ENCODE data around the gene GSN.
"Not testable (repeated sequence)": the region's sequence is repeated elsewhere in the genome, so short reads cannot be mapped to it uniquely, and the experiment has no call there.

The GSN gene

DNA sequence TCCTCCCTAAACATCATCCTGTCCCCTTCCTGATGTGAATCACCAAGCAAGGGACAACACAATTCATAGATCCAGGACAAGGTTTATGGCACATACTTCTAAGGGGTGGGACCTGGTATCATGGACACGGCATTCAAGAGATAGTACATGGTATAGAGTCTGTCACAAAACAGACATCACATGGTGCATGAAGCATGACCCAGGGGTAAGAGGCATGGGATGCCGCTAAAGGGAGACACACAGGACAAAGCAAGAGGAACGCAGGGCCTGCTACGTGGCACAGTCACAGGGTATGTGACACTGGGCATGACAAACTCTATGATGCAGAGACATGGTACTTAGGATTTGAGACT, 20.7 kb downstream of the GSN start:
- DNase-seq, result no peak

DNA sequence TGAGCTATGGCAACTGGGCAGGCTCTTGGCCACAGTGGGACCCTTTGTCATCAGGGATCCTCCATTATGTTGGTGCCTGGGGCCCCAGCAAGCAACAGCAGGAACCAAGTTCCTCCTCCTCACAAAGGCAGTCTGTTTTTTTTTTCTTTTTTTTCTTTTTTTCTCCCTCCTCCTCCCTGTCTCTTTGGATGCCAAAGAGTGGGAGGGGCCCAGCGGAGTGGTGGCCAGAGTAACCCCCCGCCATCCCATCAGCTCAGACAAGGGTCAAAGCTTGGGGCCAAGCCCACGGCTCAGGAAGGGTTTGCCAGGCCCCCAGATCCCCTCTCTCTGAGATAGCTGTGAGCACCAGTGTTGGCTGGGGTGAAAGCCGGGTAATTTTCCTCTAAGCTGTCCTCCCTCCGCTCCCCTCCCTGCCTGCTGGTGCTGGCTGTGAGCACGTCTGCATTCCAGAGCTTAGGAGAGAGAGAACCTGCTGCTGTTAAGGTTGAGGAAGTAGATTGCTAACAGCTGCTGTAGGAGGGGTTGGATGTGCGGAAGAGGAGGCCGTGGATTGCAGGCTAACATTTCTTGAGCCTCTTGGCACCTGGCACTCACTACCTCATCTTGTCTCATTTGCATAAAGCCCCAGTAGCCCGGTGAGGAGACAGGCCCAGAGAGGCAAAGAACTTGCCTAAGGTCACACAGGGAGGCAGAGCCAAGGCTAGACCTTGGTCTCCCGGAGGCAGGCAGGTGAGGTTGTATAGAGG, 21.2 kb downstream of the GSN start:
- no peak for DNase-seq

DNA sequence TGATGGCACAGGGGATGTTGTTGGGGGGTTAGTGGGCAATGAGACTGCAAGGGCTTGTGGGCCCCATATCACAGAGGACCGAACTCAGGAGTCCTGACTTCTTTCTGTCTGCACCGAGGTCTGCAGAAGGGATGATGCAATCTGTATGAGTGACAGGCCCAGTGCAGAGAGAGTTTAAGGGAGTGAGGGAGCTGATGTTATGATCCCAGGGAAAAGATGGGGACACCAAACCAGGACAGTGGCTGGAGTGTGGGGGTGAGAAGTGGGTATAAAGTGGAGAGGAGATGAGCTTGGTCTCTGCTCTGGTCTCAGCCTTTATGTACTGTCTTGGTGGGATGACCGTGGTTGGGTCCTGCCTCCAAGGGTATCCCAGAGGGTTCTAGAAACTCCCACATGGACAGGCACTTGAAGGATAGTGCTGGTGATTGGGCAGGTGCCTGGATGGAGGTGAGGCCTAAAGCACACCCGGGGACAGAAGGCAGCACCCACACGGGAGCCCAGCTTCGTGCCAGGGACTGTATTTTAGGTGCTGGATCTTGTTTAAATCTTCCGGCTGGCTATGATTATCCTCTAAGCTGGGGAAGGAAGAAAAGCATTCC, 21.9 kb downstream of the GSN start:
- no peak for DNase-seq

DNA sequence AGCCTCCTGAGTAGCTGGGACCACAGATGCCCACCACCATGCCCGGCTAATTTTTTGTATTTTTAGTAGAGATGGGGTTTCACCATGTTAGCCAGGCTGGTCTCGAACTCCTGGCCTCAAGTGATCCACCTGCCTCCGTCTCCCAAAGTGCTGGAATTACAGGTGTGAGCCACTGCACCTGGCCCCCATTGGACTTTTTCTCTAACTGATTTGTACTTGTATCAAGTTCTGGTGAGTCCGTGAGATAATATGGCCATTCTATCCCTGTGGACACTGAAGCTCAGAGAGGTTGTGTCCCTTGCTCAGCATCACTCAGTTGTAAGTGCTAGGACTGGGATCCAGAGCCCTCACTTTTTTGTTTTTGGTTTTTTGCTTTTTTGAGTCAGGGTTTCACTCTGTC, 23.6 kb downstream of the GSN start:
- not testable (repeated sequence) for DNase-seq

DNA sequence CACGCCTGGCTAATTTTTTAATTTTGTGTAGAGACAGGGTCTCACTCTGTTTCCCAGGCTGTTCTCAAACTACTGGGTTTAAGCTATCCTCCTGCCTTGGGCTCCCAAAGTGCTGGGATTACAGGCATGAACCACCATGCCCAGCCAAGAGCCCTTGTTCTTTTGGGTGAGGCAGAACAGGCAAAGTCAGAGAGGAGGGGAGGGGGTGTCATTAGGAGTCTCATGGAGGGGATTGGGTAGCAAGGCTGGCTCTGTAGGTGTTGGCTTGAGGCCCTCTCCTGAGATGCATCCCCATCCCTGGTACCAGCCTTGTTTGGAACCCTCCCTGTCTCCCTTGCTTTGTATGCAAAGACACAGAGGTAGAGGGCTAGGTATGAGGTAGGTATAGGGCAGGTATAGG, 24.1 kb downstream of the GSN start:
- DNase-seq, result no peak

DNA sequence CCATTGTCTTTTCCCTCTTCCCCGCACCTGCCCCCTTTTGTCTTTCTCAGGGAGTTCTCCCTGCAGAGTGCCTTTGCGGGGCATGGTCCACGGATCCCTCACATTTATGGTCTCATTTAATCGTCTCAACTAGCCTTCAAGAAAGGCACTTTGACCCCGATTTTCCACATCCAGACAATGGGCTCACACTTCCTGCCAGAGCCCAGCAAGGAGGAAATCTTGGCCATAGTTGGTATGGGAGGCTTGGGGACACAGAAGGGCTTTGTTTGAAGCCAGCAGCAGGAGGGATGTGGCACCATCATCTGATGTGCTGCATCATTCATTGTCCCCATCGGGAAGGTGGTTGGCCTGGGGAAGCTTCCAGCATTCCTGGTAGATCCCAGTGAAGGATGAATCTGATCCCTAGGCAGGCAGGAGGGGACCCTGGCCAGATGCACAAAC, 24.9 kb downstream of the GSN start:
- DNase-seq, result no peak

DNA sequence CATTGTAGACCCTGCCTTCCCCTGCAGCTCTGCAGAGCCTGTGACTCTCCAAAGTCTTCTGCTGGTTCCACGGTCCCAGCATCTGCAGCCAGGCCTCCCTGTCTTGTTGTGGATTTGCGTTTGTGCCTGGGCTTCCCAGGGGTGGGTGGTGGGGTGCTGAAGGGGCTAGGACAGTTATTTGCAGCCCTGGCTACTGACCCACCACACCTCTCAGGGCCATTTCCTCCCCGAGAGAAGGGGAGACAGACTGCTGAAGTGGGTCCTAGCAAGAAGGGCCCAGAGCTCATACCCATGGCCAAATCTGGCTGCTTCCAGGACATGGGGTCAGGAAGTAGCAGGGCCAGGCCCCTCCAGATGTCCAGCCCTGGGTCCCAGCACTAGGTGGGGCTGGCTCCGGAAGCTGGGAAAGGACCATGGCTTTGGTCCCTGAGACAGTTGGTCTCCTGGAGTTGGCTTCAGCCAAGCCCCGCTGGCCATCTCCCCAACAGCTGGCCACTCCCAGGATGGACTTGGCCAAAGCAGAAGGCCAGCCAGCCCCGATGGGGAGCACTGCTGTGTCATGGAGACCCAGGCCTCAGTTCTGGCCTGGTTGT, 26.3 kb downstream of the GSN start:
- no peak for DNase-seq

DNA sequence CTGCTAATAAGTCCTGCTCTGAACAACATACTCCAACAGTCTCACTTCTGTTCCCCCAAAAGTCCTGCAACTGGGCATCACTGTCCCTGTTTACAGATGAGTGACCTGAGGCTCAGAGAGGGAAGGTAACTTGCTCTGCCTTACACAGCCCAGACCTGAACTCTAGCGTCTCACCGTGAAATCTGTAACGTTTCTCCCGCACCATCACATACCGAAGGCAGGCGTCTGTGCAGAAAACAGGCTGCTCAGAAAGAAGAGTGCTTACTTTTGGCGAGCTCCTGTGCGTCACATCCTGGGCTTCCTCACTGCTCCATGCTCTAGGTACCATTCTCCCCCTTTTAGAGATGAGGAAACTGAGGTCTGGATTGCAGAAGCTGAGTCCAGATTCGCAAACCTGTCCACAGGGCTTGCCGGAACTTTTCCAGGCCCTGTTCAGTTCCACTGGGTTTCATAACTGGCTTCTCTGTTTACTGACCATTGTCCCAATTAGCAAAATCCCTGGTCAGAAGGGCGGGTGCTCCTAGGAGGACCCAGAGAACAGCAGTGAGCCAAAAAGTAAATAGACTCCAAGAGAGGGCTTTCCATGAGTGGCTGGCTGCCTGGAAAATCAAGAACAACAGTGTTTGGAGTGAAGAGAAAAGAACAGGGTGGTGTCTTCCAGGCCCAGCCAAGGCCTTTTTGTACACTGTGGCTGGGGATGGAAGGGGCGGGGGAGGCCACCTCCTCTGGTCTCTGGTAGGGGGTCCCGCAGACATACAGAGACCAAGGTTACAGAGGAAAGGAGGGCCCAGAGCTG, 27.1 kb downstream of the GSN start:
- no peak for DNase-seq

DNA sequence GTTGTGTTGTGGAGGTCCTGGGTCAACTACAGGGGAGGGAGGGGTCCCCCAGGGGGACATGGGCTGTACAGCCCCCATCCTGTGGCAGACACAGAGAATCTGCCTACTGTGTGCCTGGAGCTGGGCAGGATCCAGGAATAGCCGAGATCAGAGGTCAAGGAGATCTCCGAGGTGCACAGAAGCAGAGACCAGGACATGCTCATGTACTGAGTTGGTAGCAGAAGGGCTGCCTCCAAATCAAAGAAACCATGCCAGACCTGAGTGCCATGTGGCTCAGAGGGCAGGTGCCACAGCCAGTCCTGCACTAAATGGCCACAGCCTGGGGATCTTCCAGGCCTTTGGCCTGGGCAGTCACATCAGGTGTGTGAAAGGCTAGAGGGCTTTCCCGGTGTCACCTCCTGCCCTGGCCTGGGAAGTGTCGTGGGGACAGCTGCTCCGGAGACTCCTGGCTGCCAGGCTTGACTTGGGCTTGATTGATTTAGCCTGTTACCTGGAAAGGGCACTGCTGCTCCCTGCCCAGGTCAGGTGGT, 27.8 kb downstream of the GSN start:
- DNase-seq, result no peak

DNA sequence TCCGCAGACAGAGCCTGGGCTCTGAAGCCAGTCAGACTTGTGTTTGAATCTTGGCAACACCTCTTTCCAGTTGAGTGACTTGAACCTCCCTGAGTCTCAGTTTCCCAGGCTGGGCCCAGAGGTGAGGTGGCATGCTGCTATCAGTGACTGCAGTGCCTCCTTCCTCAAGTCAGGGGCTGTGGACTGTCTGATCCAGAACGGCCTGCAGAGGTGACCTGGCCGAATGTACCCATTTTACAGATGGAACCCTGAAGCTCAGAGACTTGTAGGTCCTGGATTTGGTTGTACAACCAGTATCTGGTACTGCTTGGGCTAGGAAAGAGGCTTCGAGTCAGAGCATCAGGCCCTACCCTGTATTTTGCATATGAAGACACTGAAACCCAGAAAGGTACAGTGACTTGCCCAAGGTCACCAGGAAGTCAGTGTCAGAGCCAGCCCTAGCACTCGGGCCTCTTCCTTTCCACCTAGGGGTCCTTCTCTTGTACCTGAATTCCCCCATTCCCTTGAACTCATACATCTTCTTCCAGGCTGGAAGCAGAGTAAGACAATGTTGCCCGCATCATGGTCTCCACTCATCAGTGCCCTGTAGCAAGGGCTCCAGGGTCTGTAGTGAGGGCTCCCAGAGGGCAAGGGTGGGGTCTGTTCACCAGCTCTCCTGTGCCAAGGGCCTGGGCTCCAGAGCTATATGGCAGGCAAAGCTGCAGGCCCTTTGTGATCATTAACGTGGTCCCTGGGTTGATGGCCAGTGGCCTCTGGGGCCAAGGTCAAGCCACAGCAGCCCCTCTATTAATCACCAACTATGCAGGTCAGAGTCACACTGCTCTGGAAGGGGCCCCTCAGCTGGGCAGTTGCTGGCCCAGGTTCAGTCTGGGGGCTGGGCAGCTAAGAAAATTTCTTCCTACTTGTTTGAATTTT, 28.5 kb downstream of the GSN start:
- DNase-seq, result no peak

DNA sequence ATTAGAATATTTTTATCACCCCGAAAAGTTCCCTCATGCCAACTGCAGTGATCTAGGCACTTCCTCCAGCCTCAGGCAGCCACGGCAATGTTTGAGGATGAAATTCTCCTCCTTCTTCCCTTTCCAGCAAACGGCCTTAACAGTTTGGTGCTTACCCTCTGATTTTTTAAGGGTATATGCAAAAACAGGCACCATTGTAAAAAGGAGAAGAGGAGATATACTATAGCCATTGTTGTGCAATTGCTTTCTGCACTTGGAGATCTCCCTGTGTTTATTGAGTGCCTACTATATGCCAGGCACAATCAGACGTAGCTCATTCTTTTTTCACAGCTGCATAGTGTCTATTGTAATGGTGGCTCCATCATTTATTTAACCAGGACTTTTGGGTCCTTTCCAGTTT, 29.4 kb downstream of the GSN start:
- DNase-seq, result no peak

DNA sequence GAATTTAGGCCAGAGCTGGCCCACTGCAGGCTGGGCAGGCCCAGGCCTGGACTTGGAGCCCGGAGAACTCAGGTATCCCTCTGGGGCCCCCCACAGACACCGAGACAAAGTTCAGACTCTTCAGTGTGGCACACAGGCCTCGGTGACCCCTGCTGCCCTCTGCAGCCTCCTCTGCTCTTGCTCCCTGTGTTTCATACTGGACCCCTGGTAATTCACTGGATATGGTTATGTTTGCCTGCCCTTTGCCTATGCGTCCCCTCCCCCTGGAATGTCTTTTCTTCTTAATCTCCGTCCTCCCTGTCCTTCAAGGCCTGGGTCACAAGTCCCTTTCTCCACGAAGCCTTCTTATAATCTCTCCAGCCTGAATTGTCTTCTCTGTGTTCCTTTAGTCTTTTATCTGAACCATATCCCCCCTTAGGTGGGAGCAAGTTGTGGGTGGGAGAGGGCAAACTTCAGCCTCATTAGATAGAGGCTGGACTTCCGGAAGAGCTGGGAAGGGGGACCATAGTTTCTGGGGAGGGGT, 30.1 kb downstream of the GSN start:
- DNase-seq, result no peak

DNA sequence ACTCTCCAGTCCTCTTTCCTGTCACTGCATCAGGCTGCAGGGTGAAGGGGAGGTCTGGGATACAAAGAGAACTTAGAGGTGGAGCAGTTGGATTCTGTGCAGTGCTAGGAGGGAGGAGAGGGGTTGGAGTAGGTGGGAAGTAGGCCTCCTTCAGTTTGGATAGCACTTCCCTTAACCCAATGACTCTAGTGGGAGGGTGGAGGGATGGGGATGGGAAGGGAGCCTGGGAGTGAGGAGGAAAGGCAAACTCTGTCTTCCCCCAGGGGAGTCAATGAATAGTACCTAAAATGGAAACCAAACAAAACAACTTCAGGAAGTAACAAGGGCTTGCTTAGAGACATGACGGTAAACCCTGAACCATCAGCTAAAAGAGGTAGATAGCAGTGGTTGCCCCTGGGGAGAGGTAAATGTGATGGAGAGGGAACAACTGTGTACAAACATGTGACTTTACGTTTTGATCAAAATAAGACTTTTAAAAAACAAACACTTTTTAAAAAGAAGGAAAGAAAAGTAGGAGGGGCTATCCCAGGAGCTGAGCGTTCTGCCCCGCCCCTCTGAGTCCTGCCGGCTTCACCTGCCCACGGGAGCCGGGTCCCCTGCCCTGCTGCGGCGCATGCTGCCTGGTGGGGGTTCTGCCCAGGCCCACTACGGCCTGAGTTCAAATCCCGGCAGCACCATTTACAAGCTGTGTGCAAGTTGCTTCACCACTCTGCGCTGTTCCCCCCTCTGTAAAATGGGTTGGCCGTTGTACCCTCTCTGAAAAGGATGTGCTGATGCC, 30.9 kb downstream of the GSN start:
- DNase-seq, result no peak

DNA sequence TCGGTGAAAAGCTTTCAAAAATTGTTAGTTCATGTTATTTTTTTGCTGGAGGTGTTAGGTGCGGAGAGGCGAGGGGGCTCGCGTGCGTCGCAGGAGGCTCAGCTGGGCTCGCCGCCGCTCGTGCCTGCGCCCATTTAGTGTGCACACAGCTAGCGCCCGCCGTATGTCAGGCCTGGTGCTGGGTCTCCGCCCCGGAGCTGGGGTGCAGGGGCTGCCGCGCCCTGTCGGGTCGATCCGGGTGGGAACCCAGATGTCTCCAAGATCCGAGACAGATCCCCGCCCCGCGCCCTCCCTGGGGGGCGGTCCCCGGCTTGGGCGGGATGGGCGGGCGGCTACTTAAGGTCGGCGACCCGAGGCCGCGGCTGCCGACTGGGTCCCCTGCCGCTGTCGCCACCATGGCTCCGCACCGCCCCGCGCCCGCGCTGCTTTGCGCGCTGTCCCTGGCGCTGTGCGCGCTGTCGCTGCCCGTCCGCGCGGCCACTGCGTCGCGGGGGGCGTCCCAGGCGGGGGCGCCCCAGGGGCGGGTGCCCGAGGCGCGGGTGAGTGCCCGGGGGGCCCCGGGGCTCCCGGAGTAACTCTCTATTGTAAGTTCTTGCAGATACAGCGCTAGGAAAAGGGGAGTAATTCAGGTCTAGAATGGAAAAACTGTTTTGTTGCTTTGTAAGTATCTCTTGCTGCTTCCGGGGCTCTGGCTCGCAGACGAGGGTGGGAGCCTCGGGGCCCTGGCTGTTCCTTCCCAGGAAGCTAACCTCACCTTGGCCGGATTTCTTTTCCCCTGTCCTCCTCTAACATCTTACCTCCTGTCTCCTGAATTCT, 31.7 kb downstream of the GSN start:
- no peak for DNase-seq

DNA sequence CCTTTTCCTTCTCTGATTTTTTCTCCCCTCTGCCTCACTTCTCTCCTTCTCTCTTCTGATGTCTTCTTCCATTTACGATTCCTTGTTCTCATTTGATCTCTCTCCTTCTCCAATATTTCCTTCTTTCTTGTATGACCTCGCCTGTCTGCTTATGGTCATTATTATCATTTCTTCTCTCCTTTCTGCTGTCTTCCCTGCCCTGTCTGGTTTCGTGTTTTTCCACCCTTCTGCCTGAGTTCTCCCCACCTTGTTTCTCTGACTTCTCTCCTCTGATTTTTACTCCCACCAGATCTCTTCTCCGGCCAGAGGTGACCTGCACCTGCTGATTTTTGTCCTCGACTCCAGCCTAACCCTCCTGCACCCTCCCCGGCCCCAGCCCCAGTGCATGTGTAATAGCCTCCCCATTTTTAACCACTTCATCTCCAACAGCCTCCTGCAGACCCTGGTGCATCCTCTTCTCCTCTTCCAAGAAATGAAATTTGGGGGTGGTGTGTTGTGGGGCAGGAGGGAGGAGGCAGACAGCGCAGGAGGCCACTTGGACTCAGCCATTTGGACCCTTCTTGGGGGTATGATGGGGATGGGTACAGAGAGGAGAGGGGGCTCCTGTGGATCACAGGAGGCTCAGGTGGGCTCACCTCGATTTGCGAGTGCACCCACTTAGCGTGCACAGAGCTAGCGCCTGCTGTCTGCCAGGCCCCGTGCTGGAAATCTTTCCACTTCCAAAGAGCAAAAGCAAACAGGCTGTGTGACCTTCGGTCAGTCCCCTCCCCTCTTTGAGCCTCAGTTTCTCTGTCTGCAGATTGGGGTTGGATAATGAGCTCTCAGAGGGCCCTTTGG, 32.5 kb downstream of the GSN start:
- no peak for DNase-seq

DNA sequence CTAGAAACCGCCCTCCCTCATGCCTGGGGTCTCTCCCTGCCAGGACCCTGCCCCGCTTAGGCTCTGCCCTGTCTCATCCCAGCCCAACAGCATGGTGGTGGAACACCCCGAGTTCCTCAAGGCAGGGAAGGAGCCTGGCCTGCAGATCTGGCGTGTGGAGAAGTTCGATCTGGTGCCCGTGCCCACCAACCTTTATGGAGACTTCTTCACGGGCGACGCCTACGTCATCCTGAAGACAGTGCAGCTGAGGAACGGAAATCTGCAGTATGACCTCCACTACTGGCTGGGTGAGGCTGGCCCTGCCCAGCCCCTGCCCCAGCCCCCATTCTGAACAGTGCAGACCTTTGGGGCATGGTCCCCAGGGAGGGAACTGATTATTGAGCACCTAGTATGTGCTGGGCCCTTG, 33.9 kb downstream of the GSN start:
- DNase-seq, result no peak

DNA sequence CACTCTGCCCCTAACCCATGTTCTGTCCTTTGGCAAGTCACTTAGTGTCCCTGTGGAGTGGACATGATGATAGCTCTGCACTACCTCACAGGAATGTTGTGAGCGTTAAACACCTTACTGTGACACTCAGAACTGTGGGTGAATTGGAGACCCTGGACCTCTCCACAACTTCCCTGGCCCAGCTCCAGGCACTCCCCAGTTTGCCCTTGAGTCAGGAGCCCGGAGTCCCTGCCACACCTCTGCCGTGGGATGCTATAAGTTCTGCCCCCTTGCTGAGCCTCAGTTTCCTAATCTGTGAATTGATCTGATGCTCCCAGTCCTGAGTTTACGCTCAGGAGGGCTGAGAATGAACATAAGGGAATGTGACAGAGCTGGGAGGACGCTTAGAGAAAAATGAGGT, 34.4 kb downstream of the GSN start:
- no peak for DNase-seq

DNA sequence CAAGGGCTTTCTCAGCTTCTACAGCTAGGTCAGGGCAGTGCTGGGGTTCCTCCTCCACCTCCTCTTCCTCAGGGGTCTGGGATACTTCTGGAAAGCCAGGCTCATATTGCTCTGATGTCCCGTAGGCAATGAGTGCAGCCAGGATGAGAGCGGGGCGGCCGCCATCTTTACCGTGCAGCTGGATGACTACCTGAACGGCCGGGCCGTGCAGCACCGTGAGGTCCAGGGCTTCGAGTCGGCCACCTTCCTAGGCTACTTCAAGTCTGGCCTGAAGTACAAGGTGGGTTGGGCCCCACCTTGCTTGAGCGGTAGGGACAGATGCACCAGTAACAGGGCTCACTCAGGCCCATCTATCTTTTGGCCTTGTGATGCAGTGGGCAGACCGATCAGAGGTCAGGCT, 34.8 kb downstream of the GSN start:
- no peak for DNase-seq

All from T-helper 9 cell (primary cell).